ENCODE measurements around the gene RCOR1.

DNA sequence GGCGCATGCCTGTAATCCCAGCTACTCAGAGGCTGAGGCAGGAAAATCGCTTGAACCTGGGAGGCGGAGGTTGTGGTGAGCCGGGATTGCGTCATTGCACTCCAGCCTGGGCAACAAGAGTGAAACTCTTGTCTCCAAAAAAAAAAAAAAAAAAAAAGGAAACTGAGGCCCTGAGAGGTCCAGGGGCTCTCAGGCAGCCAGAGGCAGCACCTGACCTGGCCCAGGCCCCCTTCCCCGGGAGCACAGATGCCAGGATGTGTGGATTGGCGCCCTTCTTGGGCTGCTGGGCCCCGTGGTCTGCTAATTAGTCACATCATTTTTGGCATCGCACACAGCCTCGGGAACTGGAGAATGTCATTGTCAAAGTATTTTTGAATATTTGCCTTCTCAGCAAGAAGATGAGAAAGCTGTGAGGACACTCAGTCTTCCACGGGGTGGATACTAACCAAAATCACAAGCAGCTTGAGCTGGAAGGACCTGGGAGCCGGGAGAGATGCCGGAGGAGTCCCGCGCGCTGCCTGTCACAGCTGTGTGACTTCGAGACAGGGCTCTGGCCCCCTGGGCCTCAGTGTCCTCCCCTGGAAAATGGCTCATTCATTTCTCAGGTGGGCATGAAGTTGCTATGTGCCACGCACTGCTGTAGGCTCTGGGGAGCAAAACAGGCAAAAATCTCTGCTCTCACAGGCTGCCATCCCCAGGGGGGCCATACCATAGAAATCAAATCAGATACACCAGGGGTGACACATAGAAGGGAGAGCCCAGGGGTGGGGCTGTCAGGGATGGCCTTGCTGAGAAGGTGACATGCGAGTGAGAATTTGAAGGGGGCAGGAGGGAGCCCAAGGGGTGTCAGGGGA lies 12.5 kb upstream of the RCOR1 start:
- TF ChIP-seq, protein P1, sequence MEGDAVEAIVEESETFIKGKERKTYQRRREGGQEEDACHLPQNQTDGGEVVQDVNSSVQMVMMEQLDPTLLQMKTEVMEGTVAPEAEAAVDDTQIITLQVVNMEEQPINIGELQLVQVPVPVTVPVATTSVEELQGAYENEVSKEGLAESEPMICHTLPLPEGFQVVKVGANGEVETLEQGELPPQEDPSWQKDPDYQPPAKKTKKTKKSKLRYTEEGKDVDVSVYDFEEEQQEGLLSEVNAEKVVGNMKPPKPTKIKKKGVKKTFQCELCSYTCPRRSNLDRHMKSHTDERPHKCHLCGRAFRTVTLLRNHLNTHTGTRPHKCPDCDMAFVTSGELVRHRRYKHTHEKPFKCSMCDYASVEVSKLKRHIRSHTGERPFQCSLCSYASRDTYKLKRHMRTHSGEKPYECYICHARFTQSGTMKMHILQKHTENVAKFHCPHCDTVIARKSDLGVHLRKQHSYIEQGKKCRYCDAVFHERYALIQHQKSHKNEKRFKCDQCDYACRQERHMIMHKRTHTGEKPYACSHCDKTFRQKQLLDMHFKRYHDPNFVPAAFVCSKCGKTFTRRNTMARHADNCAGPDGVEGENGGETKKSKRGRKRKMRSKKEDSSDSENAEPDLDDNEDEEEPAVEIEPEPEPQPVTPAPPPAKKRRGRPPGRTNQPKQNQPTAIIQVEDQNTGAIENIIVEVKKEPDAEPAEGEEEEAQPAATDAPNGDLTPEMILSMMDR (IDR thresholded peaks at IDR 0.05): no peak
- no peak for TF ChIP-seq POLR2A (IDR thresholded peaks at IDR 0.05)
